Measurements from ENCODE around the gene TGOLN2. TPM values are rescaled to one million over a fixed set of nuclear protein-coding genes. Genes with fewer than 3 reads are reported as not detected.

The TGOLN2 gene
- total and polyA plus RNA-seq, 4 donors = 56.7 to 114 (median 67.5) TPM

DNA sequence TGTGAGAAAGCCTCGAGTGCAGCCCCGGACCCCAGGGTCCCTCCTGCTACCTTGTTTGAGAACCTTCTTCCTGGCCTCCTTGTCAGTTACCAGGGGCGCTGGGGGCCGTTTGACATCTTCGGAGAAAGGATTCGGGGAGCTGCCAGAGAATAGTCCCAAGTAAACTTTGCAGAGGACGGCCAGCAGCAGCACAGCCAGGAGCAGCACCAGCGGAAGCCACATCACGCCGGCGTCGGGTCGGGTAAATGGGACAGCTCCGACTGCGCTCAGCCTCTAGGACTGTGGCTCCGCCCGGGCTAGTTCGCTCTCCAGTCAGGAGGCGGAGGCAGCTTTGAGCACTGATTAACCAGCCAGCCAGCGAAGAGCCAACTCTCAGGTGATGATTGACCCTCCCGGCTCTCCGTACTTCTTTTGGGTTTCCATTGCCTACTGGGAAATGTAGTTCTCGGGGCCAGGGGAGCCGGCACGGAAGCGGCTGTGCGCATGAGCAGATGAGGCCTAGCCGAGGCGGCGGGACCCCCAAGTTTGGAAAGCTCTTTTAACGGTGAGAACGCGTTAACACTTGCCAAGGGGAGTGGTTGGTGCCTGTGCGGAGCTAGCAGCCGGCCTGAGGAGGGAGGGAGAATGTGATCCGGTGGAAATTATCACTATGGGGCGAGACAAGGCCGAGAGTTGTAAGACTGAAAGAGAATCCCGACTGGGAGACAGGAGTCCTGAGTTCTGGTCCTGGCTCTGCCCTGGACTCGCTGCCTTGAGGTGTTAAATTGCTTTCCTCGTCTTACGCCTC lies 26.7 kb upstream of the TGOLN2 start, which contains the start of the genes ELMOD3 and RETSAT:
Gene ELMOD3, plus strand, starts transcription at position 484 of the 787 bp plus-strand sequence. CDS start 2,430 bp downstream, outside the sequence.
Gene RETSAT, minus strand, starts transcription at position 243 of the 787 bp plus-strand sequence. Its CDS starts 21 bp downstream, at position 222.
- H3K27ac ChIP-seq (ENCODE audit: low read depth in 1 of 2, low read length in 2 of 2) = peak within 1 kb of the TSS; percentile 73 to 85
- H3K27me3 ChIP-seq (ENCODE audit: control insufficient read depth in 4 of 4, insufficient read depth in 4 of 4, low read length in 3 of 4) = no peaks in the 10 kb centered on the region
- TF ChIP-seq, protein P1, sequence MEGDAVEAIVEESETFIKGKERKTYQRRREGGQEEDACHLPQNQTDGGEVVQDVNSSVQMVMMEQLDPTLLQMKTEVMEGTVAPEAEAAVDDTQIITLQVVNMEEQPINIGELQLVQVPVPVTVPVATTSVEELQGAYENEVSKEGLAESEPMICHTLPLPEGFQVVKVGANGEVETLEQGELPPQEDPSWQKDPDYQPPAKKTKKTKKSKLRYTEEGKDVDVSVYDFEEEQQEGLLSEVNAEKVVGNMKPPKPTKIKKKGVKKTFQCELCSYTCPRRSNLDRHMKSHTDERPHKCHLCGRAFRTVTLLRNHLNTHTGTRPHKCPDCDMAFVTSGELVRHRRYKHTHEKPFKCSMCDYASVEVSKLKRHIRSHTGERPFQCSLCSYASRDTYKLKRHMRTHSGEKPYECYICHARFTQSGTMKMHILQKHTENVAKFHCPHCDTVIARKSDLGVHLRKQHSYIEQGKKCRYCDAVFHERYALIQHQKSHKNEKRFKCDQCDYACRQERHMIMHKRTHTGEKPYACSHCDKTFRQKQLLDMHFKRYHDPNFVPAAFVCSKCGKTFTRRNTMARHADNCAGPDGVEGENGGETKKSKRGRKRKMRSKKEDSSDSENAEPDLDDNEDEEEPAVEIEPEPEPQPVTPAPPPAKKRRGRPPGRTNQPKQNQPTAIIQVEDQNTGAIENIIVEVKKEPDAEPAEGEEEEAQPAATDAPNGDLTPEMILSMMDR (IDR thresholded peaks at IDR 0.05; ENCODE audit: low read depth, low read length, missing input control) = no peak
- TF ChIP-seq RXRA (IDR thresholded peaks at IDR 0.05) (peak; percentile 44 to 48), HNF4A (conservative IDR thresholded peaks at IDR 0.05) (no peak), GABPA (IDR thresholded peaks at IDR 0.05 in 1 of 2, conservative IDR thresholded peaks at IDR 0.05 in 1 of 2) (peak in 1 of 2 donors; percentile 69), TAF1 (conservative IDR thresholded peaks at IDR 0.05) (peak; percentile 100), HNF4G (IDR thresholded peaks at IDR 0.05) (no peak), YY1 (IDR thresholded peaks at IDR 0.05) (peak; percentile 85), NR2F2 (IDR thresholded peaks at IDR 0.05) (peak; percentile 15), FOXA1 (IDR thresholded peaks at IDR 0.05) (peak; percentile 72), JUND (IDR thresholded peaks at IDR 0.05) (peak; percentile 34 to 41), SP1 (IDR thresholded peaks at IDR 0.05) (peak; percentile 88), FOXA2 (IDR thresholded peaks at IDR 0.05) (no peak), RAD21 (IDR thresholded peaks at IDR 0.05) (peak; percentile 50 to 64), EGR1 (IDR thresholded peaks at IDR 0.05; ENCODE audit: low read depth in 2 of 2) (peak in 1 of 2 donors; percentile 58)
- TF ChIP-seq, protein P2, sequence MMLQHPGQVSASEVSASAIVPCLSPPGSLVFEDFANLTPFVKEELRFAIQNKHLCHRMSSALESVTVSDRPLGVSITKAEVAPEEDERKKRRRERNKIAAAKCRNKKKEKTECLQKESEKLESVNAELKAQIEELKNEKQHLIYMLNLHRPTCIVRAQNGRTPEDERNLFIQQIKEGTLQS (IDR thresholded peaks at IDR 0.05) = peak; percentile 29
- TF ChIP-seq, protein P3, sequence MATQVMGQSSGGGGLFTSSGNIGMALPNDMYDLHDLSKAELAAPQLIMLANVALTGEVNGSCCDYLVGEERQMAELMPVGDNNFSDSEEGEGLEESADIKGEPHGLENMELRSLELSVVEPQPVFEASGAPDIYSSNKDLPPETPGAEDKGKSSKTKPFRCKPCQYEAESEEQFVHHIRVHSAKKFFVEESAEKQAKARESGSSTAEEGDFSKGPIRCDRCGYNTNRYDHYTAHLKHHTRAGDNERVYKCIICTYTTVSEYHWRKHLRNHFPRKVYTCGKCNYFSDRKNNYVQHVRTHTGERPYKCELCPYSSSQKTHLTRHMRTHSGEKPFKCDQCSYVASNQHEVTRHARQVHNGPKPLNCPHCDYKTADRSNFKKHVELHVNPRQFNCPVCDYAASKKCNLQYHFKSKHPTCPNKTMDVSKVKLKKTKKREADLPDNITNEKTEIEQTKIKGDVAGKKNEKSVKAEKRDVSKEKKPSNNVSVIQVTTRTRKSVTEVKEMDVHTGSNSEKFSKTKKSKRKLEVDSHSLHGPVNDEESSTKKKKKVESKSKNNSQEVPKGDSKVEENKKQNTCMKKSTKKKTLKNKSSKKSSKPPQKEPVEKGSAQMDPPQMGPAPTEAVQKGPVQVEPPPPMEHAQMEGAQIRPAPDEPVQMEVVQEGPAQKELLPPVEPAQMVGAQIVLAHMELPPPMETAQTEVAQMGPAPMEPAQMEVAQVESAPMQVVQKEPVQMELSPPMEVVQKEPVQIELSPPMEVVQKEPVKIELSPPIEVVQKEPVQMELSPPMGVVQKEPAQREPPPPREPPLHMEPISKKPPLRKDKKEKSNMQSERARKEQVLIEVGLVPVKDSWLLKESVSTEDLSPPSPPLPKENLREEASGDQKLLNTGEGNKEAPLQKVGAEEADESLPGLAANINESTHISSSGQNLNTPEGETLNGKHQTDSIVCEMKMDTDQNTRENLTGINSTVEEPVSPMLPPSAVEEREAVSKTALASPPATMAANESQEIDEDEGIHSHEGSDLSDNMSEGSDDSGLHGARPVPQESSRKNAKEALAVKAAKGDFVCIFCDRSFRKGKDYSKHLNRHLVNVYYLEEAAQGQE (IDR thresholded peaks at IDR 0.05) = peak; percentile 96
- TF ChIP-seq, protein P4, sequence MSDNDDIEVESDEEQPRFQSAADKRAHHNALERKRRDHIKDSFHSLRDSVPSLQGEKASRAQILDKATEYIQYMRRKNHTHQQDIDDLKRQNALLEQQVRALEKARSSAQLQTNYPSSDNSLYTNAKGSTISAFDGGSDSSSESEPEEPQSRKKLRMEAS (IDR thresholded peaks at IDR 0.05) = peak; percentile 11
- TF ChIP-seq, protein P5, sequence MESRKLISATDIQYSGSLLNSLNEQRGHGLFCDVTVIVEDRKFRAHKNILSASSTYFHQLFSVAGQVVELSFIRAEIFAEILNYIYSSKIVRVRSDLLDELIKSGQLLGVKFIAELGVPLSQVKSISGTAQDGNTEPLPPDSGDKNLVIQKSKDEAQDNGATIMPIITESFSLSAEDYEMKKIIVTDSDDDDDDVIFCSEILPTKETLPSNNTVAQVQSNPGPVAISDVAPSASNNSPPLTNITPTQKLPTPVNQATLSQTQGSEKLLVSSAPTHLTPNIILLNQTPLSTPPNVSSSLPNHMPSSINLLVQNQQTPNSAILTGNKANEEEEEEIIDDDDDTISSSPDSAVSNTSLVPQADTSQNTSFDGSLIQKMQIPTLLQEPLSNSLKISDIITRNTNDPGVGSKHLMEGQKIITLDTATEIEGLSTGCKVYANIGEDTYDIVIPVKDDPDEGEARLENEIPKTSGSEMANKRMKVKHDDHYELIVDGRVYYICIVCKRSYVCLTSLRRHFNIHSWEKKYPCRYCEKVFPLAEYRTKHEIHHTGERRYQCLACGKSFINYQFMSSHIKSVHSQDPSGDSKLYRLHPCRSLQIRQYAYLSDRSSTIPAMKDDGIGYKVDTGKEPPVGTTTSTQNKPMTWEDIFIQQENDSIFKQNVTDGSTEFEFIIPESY (IDR thresholded peaks at IDR 0.05) = peak; percentile 97
- H3K9ac ChIP-seq (ENCODE audit: low read depth in 1 of 2, low read length in 2 of 2) = peak within 1 kb of the TSS; percentile 70 to 92
- H3K4me3 ChIP-seq (ENCODE audit: low read depth in 1 of 3, low read length in 3 of 3) = peak within 1 kb of the TSS; percentile 68 to 86 (median 83)
- peak; percentile 91 for DNase-seq (ENCODE audit: low spot score)
- peaks cover 6 to 24% (median 16%) of the 10 kb centered on the region in 4 donors for H3K4me1 ChIP-seq (ENCODE audit: control insufficient read depth in 4 of 4, insufficient read depth in 4 of 4, low read length in 3 of 4)
- H3K9me3 ChIP-seq (ENCODE audit: control insufficient read depth in 4 of 4, low read length in 3 of 4) = no peaks in the 10 kb centered on the region
- WGBS = under 1% methylated on average over 42 of the region's 42 CpGs
- peaks cover 3 to 29% (median 22%) of the 10 kb centered on the region in 4 donors for H3K36me3 ChIP-seq (ENCODE audit: control insufficient read depth in 4 of 4, insufficient read depth in 3 of 4, low read depth in 1 of 4, low read length in 3 of 4)
